HEK293 (cell line): ENCODE measurements around the gene ERI3.

Experiments used
- CTCF ChIA-PET: fragments of 350-600 bp; formaldehyde crosslinking; extraction: SDS; loops from one replicate; lab custom pipeline; 2021; ENCODE audit warnings: antibody characterized with exemption; lab: Yijun Ruan, JAX
- POLR2A ChIA-PET: fragments of 300-600 bp; formaldehyde crosslinking; extraction: SDS; loops from one replicate; lab custom pipeline; 2020; ENCODE audit warnings: antibody characterized with exemption, inconsistent platforms; lab: Yijun Ruan, JAX
- H3K27ac ChIP-seq: fragments of 200-500 bp; sonication (Bioruptor generic); 2 replicates; pipeline ENCODE4 v1.5.1; 2014; ENCODE audit warnings: low read depth, low read length, control low read depth, inconsistent platforms; ENCODE audit errors: extremely low read depth
- H3K36me3 ChIP-seq, 2 experiments: fragments of 200-500 bp in 1 of 2; sonication (Bioruptor generic) in 1 of 2; 1 replicate in 1 of 2; 2 replicates in 1 of 2; pipeline ENCODE4 v1.5.1; 2014 to 2017; ENCODE audit warnings: inconsistent platforms in 2 of 2, low read length in 2 of 2; ENCODE audit not compliant: control insufficient read depth in 2 of 2, insufficient read depth in 1 of 2
- H3K4me1 ChIP-seq: fragments of 200-500 bp; sonication (Bioruptor generic); 2 replicates; pipeline ENCODE4 v1.5.1; 2014; ENCODE audit warnings: mild to moderate bottlenecking, low read length, inconsistent platforms; ENCODE audit not compliant: control insufficient read depth, insufficient read depth
- H3K4me3 ChIP-seq: 2 replicates; pipeline ENCODE4 v1.5.1; 2011; ENCODE audit warnings: low read depth, mild to moderate bottlenecking, control low read depth, low read length, moderate library complexity
- H3K9me3 ChIP-seq: fragments of 200-500 bp; sonication (Bioruptor generic); 2 replicates; pipeline ENCODE4 v1.5.1; 2014; ENCODE audit warnings: low read depth, low read length, inconsistent platforms; ENCODE audit not compliant: control insufficient read depth, insufficient read depth
- BCL6B ChIP-seq: fragments of 450-650 bp; formaldehyde crosslinking; IDR thresholded peaks from 2 replicates; pipeline ENCODE4 v1.5.1; 2017; ENCODE audit warnings: missing biosample characterization, missing genetic modification characterization
- GLIS2 ChIP-seq: fragments of 450-650 bp; formaldehyde crosslinking; IDR thresholded peaks from 2 replicates; pipeline ENCODE4 v1.5.1; 2016; ENCODE audit warnings: missing biosample characterization, missing genetic modification characterization
- PRDM1 ChIP-seq: fragments of 450-650 bp; formaldehyde crosslinking; IDR thresholded peaks from 2 replicates; pipeline ENCODE4; 2016; ENCODE audit warnings: missing biosample characterization, missing genetic modification characterization
- REST ChIP-seq: fragments of 450-650 bp; formaldehyde crosslinking; IDR thresholded peaks from 2 replicates; pipeline ENCODE4 v1.5.1; 2016; ENCODE audit warnings: missing biosample characterization, missing genetic modification characterization
- SETDB1 ChIP-seq: IDR thresholded peaks from one replicate; pipeline ENCODE4 v1.6.1; 2017; ENCODE audit warnings: mild to moderate bottlenecking, low read length, moderate library complexity, mixed read lengths; ENCODE audit not compliant: insufficient read length
- TRIM28 ChIP-seq: IDR thresholded peaks from 2 replicates; pipeline ENCODE4 v1.6.1; 2011; ENCODE audit warnings: low read length, control low read depth, borderline replicate concordance
- TSHZ1 ChIP-seq: fragments of 450-650 bp; formaldehyde crosslinking; IDR thresholded peaks from 2 replicates; pipeline ENCODE4 v1.5.1; 2016; ENCODE audit warnings: missing biosample characterization, missing genetic modification characterization, borderline replicate concordance
- ZBTB48 ChIP-seq: fragments of 450-650 bp; formaldehyde crosslinking; IDR thresholded peaks from 2 replicates; pipeline ENCODE4 v1.5.1; 2016; ENCODE audit warnings: missing biosample characterization, missing genetic modification characterization
- ZBTB8A ChIP-seq: fragments of 450-650 bp; formaldehyde crosslinking; IDR thresholded peaks from 2 replicates; pipeline ENCODE4 v1.5.1; 2016; ENCODE audit warnings: missing biosample characterization, missing genetic modification characterization
- ZNF132 ChIP-seq: fragments of 450-650 bp; formaldehyde crosslinking; IDR thresholded peaks from 2 replicates; pipeline ENCODE4 v1.5.1; 2017; ENCODE audit warnings: missing biosample characterization, missing genetic modification characterization, borderline replicate concordance
- ZNF416 ChIP-seq: fragments of 450-650 bp; formaldehyde crosslinking; IDR thresholded peaks from 2 replicates; pipeline ENCODE4 v1.5.1; 2016; ENCODE audit warnings: missing biosample characterization, missing genetic modification characterization
- ZNF488 ChIP-seq: fragments of 450-650 bp; formaldehyde crosslinking; IDR thresholded peaks from 2 replicates; pipeline ENCODE4 v1.5.1; 2016; ENCODE audit warnings: missing biosample characterization, missing genetic modification characterization
- ZNF513 ChIP-seq: fragments of 450-650 bp; IDR thresholded peaks from 2 replicates; pipeline ENCODE4 v1.5.1; 2018; ENCODE audit warnings: missing biosample characterization, missing genetic modification characterization
- ZNF549 ChIP-seq: fragments of 450-650 bp; IDR thresholded peaks from 2 replicates; pipeline ENCODE4 v1.5.1; 2018; ENCODE audit warnings: missing biosample characterization, missing genetic modification characterization, mild to moderate bottlenecking, inconsistent platforms, moderate library complexity
- ZNF624 ChIP-seq: fragments of 450-650 bp; formaldehyde crosslinking; IDR thresholded peaks from 2 replicates; pipeline ENCODE4 v1.5.1; 2017; ENCODE audit warnings: missing biosample characterization, missing genetic modification characterization
- ZXDB ChIP-seq: fragments of 450-650 bp; formaldehyde crosslinking; IDR thresholded peaks from 2 replicates; pipeline ENCODE4 v1.5.1; 2016; ENCODE audit warnings: missing biosample characterization, missing genetic modification characterization

The ERI3 gene

GRCh38 chr1:44200336-44200735 lies 154.7 kb downstream of the ERI3 start (continued):
- TF ChIP-seq ZBTB8A (tag by site-specific recombination) (no peak), REST (tag by site-specific recombination) (no peak), BCL6B (tag by site-specific recombination) (no peak), ZXDB (tag by site-specific recombination) (no peak), ZNF513 (tag by site-specific recombination) (no peak)

- H3K27ac ChIP-seq = no peak overlapping the region
- CTCF ChIA-PET = no interaction called here
- TF ChIP-seq SETDB1 (peak; percentile 99), ZNF549 (peak; percentile 36; the same call in 1 of the 2 replicates), ZNF132 (tag by site-specific recombination) (no peak), ZBTB48 (tag by site-specific recombination) (no peak), ZNF488 (tag by site-specific recombination) (no peak), ZNF416 (tag by site-specific recombination) (no peak), TRIM28 (peak; percentile 90), GLIS2 (tag by site-specific recombination) (no peak), PRDM1 (no peak), TSHZ1 (tag by site-specific recombination) (no peak), ZNF624 (tag by site-specific recombination) (no peak)
- POLR2A ChIA-PET = no interaction called here
- no peaks in the 10 kb centered on the region for H3K9me3 ChIP-seq
- H3K4me1 ChIP-seq = no peaks in the 10 kb centered on the region
- H3K4me3 ChIP-seq = no peak overlapping the region
- no peaks in the 10 kb centered on the region for H3K36me3 ChIP-seq
These were observed 180.4 kb downstream of the ERI3 start for GRCh38 chr1:44174630-44175029.
